Adrenal gland (tissue), 5 donors: ENCODE results near the gene PLAAT4.

ENCODE experiments used
- CTCF ChIP-seq, 6 experiments: fragments of 450-650 bp in 4 of 6; fragments of 200-600 bp in 2 of 6; sonication (generic) in 1 of 6; IDR thresholded peaks; 1 replicate in 5 of 6; 2 replicates in 1 of 6; pipeline versions ENCODE4 v1.5.1 to v1.8.0; 2016 to 2021; ENCODE audit warnings: antibody characterized with exemption in 6 of 6, mild to moderate bottlenecking in 2 of 6, moderate library complexity in 1 of 6
- POLR2A ChIP-seq, 2 donors: fragments of 450-650 bp; IDR thresholded peaks; one replicate each; pipeline ENCODE4 v1.6.1; 2017; ENCODE audit warnings: antibody characterized with exemption in 2 of 2, mild to moderate bottlenecking in 2 of 2, moderate library complexity in 1 of 2
- donor health status: DM: no; HTN: no; CAD: no.

- TF ChIP-seq CTCF (IDR thresholded peaks at IDR 0.05) (no peak), POLR2A (IDR thresholded peaks at IDR 0.05) (no peak)
These were observed 3.7 kb upstream of the PLAAT4 start for GRCh38 chr11:63532799-63533475.
